Glutamatergic neuron (in vitro differentiated cells): ENCODE measurements around the gene MBD4. TPM values are rescaled to one million over a fixed set of nuclear protein-coding genes. Genes with fewer than 3 reads are reported as not detected.

Experiments
- DNase-seq: peaks from one replicate; pipeline ENCODE4 v3.0.0; 2022
- H3K27ac Mint-ChIP-seq: one replicate; pipeline ENCODE4 v1.8.0; 2020; ENCODE audit warnings: mild to moderate bottlenecking, mixed read lengths, inconsistent platforms; ENCODE audit not compliant: unreplicated experiment
- H3K27me3 Mint-ChIP-seq: one replicate; pipeline ENCODE4 v1.8.0; 2020; ENCODE audit warnings: mild to moderate bottlenecking, moderate library complexity, mixed read lengths, inconsistent platforms; ENCODE audit not compliant: unreplicated experiment
- H3K36me3 Mint-ChIP-seq: one replicate; pipeline ENCODE4 v1.8.0; 2020; ENCODE audit warnings: mild to moderate bottlenecking, mixed read lengths, inconsistent platforms; ENCODE audit not compliant: unreplicated experiment
- H3K4me1 Mint-ChIP-seq: one replicate; pipeline ENCODE4 v1.8.0; 2020; ENCODE audit warnings: mild to moderate bottlenecking, low read depth, mixed read lengths, inconsistent platforms; ENCODE audit not compliant: unreplicated experiment
- H3K4me3 Mint-ChIP-seq: one replicate; pipeline ENCODE4 v1.8.0; 2020; ENCODE audit warnings: mild to moderate bottlenecking, mixed read lengths, inconsistent platforms; ENCODE audit not compliant: unreplicated experiment
- H3K9me3 Mint-ChIP-seq: one replicate; pipeline ENCODE4 v1.8.0; 2020; ENCODE audit warnings: mild to moderate bottlenecking, moderate library complexity, mixed read lengths, inconsistent platforms; ENCODE audit not compliant: unreplicated experiment
- CTCF ChIP-seq: fragments of 200-600 bp; sonication (generic); IDR thresholded peaks from one replicate; pipeline ENCODE4 v1.5.0; 2021; ENCODE audit not compliant: partially characterized antibody, unreplicated experiment
- total RNA-seq: library from RNA; stranded (reverse); fragmentation: NEBNext Ultra II Directional; extraction: Animal tissue kit (Norgen Biotek cat#: 25700); gene quantifications from one replicate; pipeline ENCODE4 v1.2.1, GENCODE V29; 2021; ENCODE audit not compliant: unreplicated experiment

Gene MBD4
- total RNA-seq, 1 donor from 2014 or later: 21.3 TPM

GRCh38 chr3:129425619-129426018, 14.1 kb downstream of the MBD4 start:
- Mint-ChIP-seq H3K27me3 (peaks cover 10% of the 10 kb centered on the region), H3K4me1 (peaks cover 11% of the 10 kb centered on the region), H3K36me3 (no peaks in the 10 kb centered on the region), H3K27ac (no peak overlapping the region), H3K9me3 (peaks cover 2% of the 10 kb centered on the region), H3K4me3 (no peak overlapping the region)
- no peak for TF ChIP-seq CTCF
- no peak for DNase-seq

- Mint-ChIP-seq H3K27ac (no peak overlapping the region), H3K27me3 (peaks cover 10% of the 10 kb centered on the region), H3K9me3 (peaks cover 2% of the 10 kb centered on the region), H3K36me3 (no peaks in the 10 kb centered on the region), H3K4me3 (no peak overlapping the region), H3K4me1 (peaks cover 11% of the 10 kb centered on the region)
- no peak for DNase-seq
- no peak for TF ChIP-seq CTCF
Measured at GRCh38 chr3:129425213-129425612, 14.5 kb downstream of the MBD4 start.

- H3K4me3 Mint-ChIP-seq: no peak overlapping the region
- H3K4me1 Mint-ChIP-seq: peaks cover 13% of the 10 kb centered on the region
- H3K9me3 Mint-ChIP-seq: peaks cover 2% of the 10 kb centered on the region
- DNase-seq: no peak
- H3K27ac Mint-ChIP-seq: no peak overlapping the region
- peaks cover 10% of the 10 kb centered on the region for H3K27me3 Mint-ChIP-seq
- no peak for TF ChIP-seq CTCF
- H3K36me3 Mint-ChIP-seq: no peaks in the 10 kb centered on the region
Measured at GRCh38 chr3:129424185-129424841, 15.4 kb downstream of the MBD4 start.

- Mint-ChIP-seq H3K4me1 (peaks cover 14% of the 10 kb centered on the region), H3K36me3 (no peaks in the 10 kb centered on the region), H3K9me3 (peaks cover 2% of the 10 kb centered on the region), H3K27me3 (peaks cover 9% of the 10 kb centered on the region), H3K27ac (no peak overlapping the region), H3K4me3 (no peak overlapping the region)
- DNase-seq: no peak
- TF ChIP-seq CTCF: no peak
Measured at GRCh38 chr3:129422897-129423296, 16.9 kb downstream of the MBD4 start.

GRCh38 chr3:129421988-129422745, 17.6 kb downstream of the MBD4 start:
- TF ChIP-seq CTCF: no peak
- no peak overlapping the region for H3K27ac Mint-ChIP-seq
- no peak for DNase-seq
- peaks cover 16% of the 10 kb centered on the region for H3K4me1 Mint-ChIP-seq
- H3K36me3 Mint-ChIP-seq: no peaks in the 10 kb centered on the region
- no peak overlapping the region for H3K4me3 Mint-ChIP-seq
- H3K27me3 Mint-ChIP-seq: peaks cover 7% of the 10 kb centered on the region
- H3K9me3 Mint-ChIP-seq: peaks cover 2% of the 10 kb centered on the region
